Measurements from ENCODE around the gene LCP2. TPM values are rescaled to one million over a fixed set of nuclear protein-coding genes. Genes with fewer than 3 reads are reported as not detected.
A peak's percentile ranks its signal among the peaks of the same experiment; 100 is the strongest.

LCP2 gene
- polyA plus RNA-seq, 3 donors, result 52.0 to 177 (median 89.5) TPM

GRCh38 chr5:170266570-170267381 lies 30.8 kb downstream of the LCP2 start:
- Mint-ChIP-seq H3K27ac (peak overlapping the region in 6 of 7 donors; percentile 3 to 99 (median 86)), H3K9me3 (peaks cover 0 to 2% (median 0%) of the 10 kb centered on the region in 7 donors), H3K27me3 (ENCODE audit: low read depth in 3 of 3) (peaks cover 0 to 1% (median 0%) of the 10 kb centered on the region in 3 donors), H3K36me3 (peaks cover 94 to 97% of the 10 kb centered on the region in 2 donors), H3K4me1 (peaks cover 43% of the 10 kb centered on the region), H3K4me3 (no peak overlapping the region)
- 57% methylated on average over 9 of the region's 17 CpGs for WGBS (ENCODE audit: insufficient coverage)
- Histone ChIP-seq H3K4me3 (replicated peaks in 1 of 3; ENCODE audit: low read depth in 2 of 3, low read length in 3 of 3) (no peak overlapping the region), H3K36me3 (replicated peaks in 1 of 2; ENCODE audit: control insufficient read depth in 1 of 2, insufficient read depth in 2 of 2, low read length in 2 of 2) (peaks cover 84 to 91% of the 10 kb centered on the region in 2 donors), H3K9ac (ENCODE audit: insufficient read depth, low read length, poor library complexity, severe bottlenecking) (no peak overlapping the region), H4K20me1 (ENCODE audit: insufficient read depth, low read length) (peaks cover 95% of the 10 kb centered on the region), H3K79me2 (ENCODE audit: insufficient read depth, low read length) (peaks cover 56% of the 10 kb centered on the region), H2AFZ (ENCODE audit: insufficient read depth, low read depth, low read length, poor library complexity, severe bottlenecking) (no peak overlapping the region), H3K27me3 (ENCODE audit: control insufficient read depth in 2 of 2, insufficient read depth in 2 of 2, low read length in 2 of 2) (no peaks in the 10 kb centered on the region), H3K4me2 (replicated peaks; ENCODE audit: extremely low read depth, low read length, poor library complexity, severe bottlenecking) (no peak overlapping the region), H3K4me1 (ENCODE audit: control insufficient read depth in 1 of 2, insufficient read depth in 2 of 2, low read length in 2 of 2) (peaks cover 42 to 43% of the 10 kb centered on the region in 2 donors), H3K27ac (ENCODE audit: low read depth in 1 of 2, low read length in 2 of 2) (peak overlapping the region in 1 of 2 donors; percentile 97), H3K9me3 (replicated peaks in 1 of 2; ENCODE audit: control insufficient read depth in 1 of 2, insufficient read depth in 1 of 2, low read length in 2 of 2) (no peaks in the 10 kb centered on the region)
- TF ChIP-seq, protein P1, sequence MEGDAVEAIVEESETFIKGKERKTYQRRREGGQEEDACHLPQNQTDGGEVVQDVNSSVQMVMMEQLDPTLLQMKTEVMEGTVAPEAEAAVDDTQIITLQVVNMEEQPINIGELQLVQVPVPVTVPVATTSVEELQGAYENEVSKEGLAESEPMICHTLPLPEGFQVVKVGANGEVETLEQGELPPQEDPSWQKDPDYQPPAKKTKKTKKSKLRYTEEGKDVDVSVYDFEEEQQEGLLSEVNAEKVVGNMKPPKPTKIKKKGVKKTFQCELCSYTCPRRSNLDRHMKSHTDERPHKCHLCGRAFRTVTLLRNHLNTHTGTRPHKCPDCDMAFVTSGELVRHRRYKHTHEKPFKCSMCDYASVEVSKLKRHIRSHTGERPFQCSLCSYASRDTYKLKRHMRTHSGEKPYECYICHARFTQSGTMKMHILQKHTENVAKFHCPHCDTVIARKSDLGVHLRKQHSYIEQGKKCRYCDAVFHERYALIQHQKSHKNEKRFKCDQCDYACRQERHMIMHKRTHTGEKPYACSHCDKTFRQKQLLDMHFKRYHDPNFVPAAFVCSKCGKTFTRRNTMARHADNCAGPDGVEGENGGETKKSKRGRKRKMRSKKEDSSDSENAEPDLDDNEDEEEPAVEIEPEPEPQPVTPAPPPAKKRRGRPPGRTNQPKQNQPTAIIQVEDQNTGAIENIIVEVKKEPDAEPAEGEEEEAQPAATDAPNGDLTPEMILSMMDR (IDR thresholded peaks at IDR 0.05), result no peak
- no peak for DNase-seq
- intact Hi-C loops (cut with micrococcal nuclease), result loop anchor here (5.0 kb wide), 5 partner anchors 36 to 156 kb away; no protein-coding TSS in a partner anchor

DNA sequence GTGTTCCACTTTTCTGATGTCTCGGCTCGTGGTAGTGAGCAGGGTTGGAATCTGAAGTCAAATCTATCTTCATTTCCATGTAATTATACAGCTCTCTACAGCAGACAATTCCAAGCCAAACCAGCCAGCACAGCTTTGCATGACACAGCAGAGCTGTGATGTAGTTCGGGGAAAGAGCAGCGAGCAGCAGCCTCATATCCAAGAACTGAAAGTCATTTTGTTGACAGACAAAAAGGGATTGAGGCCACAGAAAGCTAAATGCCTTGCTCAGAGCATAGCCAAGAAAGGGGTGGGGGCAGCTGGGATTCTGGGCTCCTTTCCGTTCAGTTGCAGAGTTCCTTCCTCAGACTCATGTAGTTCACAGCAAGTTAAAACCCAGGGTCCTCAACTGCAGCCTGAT lies 32.1 kb downstream of the LCP2 start:
- H3K27me3 Mint-ChIP-seq (ENCODE audit: low read depth in 3 of 3), result peaks cover 0 to 1% (median 0%) of the 10 kb centered on the region in 3 donors
- TF ChIP-seq, protein P1 (IDR thresholded peaks at IDR 0.05), result no peak
- peak overlapping the region in 1 of 2 donors; percentile 20 for H3K27ac ChIP-seq (ENCODE audit: low read depth in 1 of 2, low read length in 2 of 2)
- peaks cover 84 to 91% of the 10 kb centered on the region in 2 donors for H3K36me3 ChIP-seq (replicated peaks in 1 of 2; ENCODE audit: control insufficient read depth in 1 of 2, insufficient read depth in 2 of 2, low read length in 2 of 2)
- no peak for DNase-seq
- peaks cover 46% of the 10 kb centered on the region for H3K79me2 ChIP-seq (ENCODE audit: insufficient read depth, low read length)
- no peak overlapping the region for H3K4me2 ChIP-seq (replicated peaks; ENCODE audit: extremely low read depth, low read length, poor library complexity, severe bottlenecking)
- H3K4me3 Mint-ChIP-seq, result no peak overlapping the region
- H3K9me3 ChIP-seq (replicated peaks in 1 of 2; ENCODE audit: control insufficient read depth in 1 of 2, insufficient read depth in 1 of 2, low read length in 2 of 2), result no peaks in the 10 kb centered on the region
- peaks cover 0 to 2% (median 0%) of the 10 kb centered on the region in 7 donors for H3K9me3 Mint-ChIP-seq
- H2AFZ ChIP-seq (ENCODE audit: insufficient read depth, low read depth, low read length, poor library complexity, severe bottlenecking), result no peak overlapping the region
- H3K4me3 ChIP-seq (replicated peaks in 1 of 3; ENCODE audit: low read depth in 2 of 3, low read length in 3 of 3), result no peak overlapping the region
- H3K4me1 ChIP-seq (ENCODE audit: control insufficient read depth in 1 of 2, insufficient read depth in 2 of 2, low read length in 2 of 2), result peaks cover 30% of the 10 kb centered on the region in 2 donors
- no peaks in the 10 kb centered on the region for H3K27me3 ChIP-seq (ENCODE audit: control insufficient read depth in 2 of 2, insufficient read depth in 2 of 2, low read length in 2 of 2)
- H3K27ac Mint-ChIP-seq, result peak overlapping the region in 2 of 7 donors; percentile 19 to 54
- peaks cover 97% of the 10 kb centered on the region for H4K20me1 ChIP-seq (ENCODE audit: insufficient read depth, low read length)
- intact Hi-C loops (cut with micrococcal nuclease), result loop anchor here (5.0 kb wide), 5 partner anchors 37 to 157 kb away; no protein-coding TSS in a partner anchor
- H3K9ac ChIP-seq (ENCODE audit: insufficient read depth, low read length, poor library complexity, severe bottlenecking), result no peak overlapping the region
- H3K36me3 Mint-ChIP-seq, result peaks cover 93 to 96% of the 10 kb centered on the region in 2 donors
- 38% methylated on average over 3 of the region's 5 CpGs for WGBS (ENCODE audit: insufficient coverage)
- peaks cover 31% of the 10 kb centered on the region for H3K4me1 Mint-ChIP-seq
